Measurements from ENCODE around the gene STRN3.
"Not testable (repeated sequence)": the region's sequence is repeated elsewhere in the genome, so short reads cannot be mapped to it uniquely, and the experiment has no call there.

DNA sequence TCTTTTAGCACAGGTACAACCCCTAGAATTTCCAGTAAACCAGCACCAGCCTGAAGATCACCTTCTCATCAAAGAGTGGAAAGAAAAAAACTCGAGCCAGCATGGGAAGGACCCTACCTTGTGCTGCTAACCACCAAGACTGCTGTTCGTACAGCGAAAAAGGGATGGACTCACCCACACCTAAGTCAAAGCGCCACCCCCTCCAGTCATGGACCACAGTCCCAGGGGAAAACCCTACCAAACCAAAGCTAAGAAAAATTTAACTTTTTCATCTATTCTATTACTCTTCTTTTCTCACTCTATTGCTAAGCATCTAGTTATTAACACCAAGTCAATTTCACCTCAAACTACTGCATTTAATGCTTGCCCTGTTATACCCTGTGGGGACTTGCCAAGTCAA lies 56.4 kb downstream of the STRN3 start:
- TF ChIP-seq, protein P1, sequence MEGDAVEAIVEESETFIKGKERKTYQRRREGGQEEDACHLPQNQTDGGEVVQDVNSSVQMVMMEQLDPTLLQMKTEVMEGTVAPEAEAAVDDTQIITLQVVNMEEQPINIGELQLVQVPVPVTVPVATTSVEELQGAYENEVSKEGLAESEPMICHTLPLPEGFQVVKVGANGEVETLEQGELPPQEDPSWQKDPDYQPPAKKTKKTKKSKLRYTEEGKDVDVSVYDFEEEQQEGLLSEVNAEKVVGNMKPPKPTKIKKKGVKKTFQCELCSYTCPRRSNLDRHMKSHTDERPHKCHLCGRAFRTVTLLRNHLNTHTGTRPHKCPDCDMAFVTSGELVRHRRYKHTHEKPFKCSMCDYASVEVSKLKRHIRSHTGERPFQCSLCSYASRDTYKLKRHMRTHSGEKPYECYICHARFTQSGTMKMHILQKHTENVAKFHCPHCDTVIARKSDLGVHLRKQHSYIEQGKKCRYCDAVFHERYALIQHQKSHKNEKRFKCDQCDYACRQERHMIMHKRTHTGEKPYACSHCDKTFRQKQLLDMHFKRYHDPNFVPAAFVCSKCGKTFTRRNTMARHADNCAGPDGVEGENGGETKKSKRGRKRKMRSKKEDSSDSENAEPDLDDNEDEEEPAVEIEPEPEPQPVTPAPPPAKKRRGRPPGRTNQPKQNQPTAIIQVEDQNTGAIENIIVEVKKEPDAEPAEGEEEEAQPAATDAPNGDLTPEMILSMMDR (IDR thresholded peaks at IDR 0.05): not testable (repeated sequence)
- not testable (repeated sequence) for TF ChIP-seq EP300, POLR2AphosphoS5, POLR2A (IDR thresholded peaks at IDR 0.05)
